ENCODE results near the gene SPG11.

SPG11 gene

GRCh38 chr15:44529864-44530604 lies 133.4 kb downstream of the SPG11 start:
- ATAC-seq (no peak), DNase-seq (no peak)

- ATAC-seq (no peak), DNase-seq (no peak)
Measured at GRCh38 chr15:44527241-44527640, 136.2 kb downstream of the SPG11 start.

- DNase-seq (no peak), ATAC-seq (no peak)
Measured at GRCh38 chr15:44525018-44525417, 138.4 kb downstream of the SPG11 start.

- ATAC-seq (no peak), DNase-seq (no peak)
Measured at GRCh38 chr15:44519537-44519936, 143.9 kb downstream of the SPG11 start.

GRCh38 chr15:44516436-44516835 lies 147.0 kb downstream of the SPG11 start:
- DNase-seq (no peak), ATAC-seq (no peak)
